ENCODE data around the gene NOS3.

Gene NOS3

GRCh38 chr7:150994141-150994837 lies 3.5 kb downstream of the NOS3 start:
- Histone ChIP-seq H3K4me2 (ENCODE audit: low read length) (no peak overlapping the region), H2BK120ac (ENCODE audit: low read depth, low read length) (no peak overlapping the region), H3K27me3 (ENCODE audit: insufficient read depth, low read length, poor library complexity) (no peaks in the 10 kb centered on the region), H4K5ac (ENCODE audit: low read length) (no peak overlapping the region), H3K27ac (ENCODE audit: low read depth, low read length) (no peak overlapping the region), H3K56ac (ENCODE audit: low read length) (no peak overlapping the region), H3K4me3 (ENCODE audit: low read length) (no peak overlapping the region), H3K4me1 (ENCODE audit: control insufficient read depth, low read depth, low read length) (no peaks in the 10 kb centered on the region), H2AK5ac (ENCODE audit: low read length) (no peak overlapping the region), H3K9ac (ENCODE audit: low read length) (peak overlapping the region; percentile 29), H3K36me3 (ENCODE audit: control insufficient read depth, insufficient read depth, low read length) (no peaks in the 10 kb centered on the region), H2BK5ac (ENCODE audit: low read length) (no peak overlapping the region), H3K23ac (ENCODE audit: low read length) (no peak overlapping the region), H4K8ac (ENCODE audit: low read depth, low read length) (no peak overlapping the region), H3K4ac (ENCODE audit: low read depth, low read length) (no peak overlapping the region), H2BK15ac (replicated peaks; ENCODE audit: low read depth) (no peak overlapping the region), H3K79me1 (ENCODE audit: low read length) (no peaks in the 10 kb centered on the region), H3K79me2 (ENCODE audit: control insufficient read depth, insufficient read depth, low read length) (no peaks in the 10 kb centered on the region), H3K18ac (ENCODE audit: low read length) (no peak overlapping the region)
- DNase-seq = peak; percentile 61
- WGBS (ENCODE audit: extremely low coverage, insufficient coverage, low lambda C conversion rate) = no CpG with 5 or more reads among the region's 15 CpGs

DNA sequence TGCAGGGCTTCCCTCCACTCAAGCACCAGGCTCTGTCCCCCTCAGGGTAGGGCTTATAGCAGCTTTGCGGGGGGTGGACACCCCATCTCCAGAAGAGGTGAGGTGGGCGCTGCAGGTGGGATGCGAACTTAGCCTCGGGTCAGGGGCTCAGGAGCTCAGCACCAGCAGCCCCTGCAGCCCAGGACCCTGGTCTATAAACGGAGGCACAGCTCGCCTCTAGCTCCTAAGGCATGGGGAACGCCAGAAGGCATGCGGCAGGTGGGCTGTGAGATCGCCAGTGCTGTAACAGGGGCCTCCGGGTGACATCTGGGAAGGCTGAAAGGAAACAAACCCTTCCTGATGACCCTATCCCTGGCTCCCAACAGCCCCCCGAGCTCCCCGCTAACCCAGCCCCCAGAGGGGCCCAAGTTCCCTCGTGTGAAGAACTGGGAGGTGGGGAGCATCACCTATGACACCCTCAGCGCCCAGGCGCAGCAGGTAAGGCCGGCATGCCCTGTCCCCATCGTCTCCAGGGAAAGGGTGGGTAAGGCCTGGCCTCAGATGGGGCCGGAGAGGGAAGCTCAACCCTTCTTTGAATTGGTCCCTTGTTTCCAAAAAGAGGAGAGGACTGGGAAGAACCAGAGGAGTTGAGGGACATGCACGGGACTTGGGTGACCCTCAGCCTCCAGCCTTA lies 4.2 kb downstream of the NOS3 start:
- Histone ChIP-seq H3K4me3 (ENCODE audit: low read length) (no peak overlapping the region), H2BK5ac (ENCODE audit: low read length) (no peak overlapping the region)

GRCh38 chr7:150996376-150997074 lies 5.7 kb downstream of the NOS3 start:
- H2AK5ac ChIP-seq (ENCODE audit: low read length) = no peak overlapping the region
- H3K4me1 ChIP-seq (ENCODE audit: control insufficient read depth, low read depth, low read length) = no peaks in the 10 kb centered on the region
- no peak overlapping the region for H3K18ac ChIP-seq (ENCODE audit: low read length)
- H4K8ac ChIP-seq (ENCODE audit: low read depth, low read length) = no peak overlapping the region
- no peaks in the 10 kb centered on the region for H3K36me3 ChIP-seq (ENCODE audit: control insufficient read depth, insufficient read depth, low read length)
- no CpG with 5 or more reads among the region's 31 CpGs for WGBS (ENCODE audit: extremely low coverage, insufficient coverage, low lambda C conversion rate)
- no peak overlapping the region for H2BK120ac ChIP-seq (ENCODE audit: low read depth, low read length)
- no peak overlapping the region for H3K4me2 ChIP-seq (ENCODE audit: low read length)
- no peaks in the 10 kb centered on the region for H3K79me2 ChIP-seq (ENCODE audit: control insufficient read depth, insufficient read depth, low read length)
- no peaks in the 10 kb centered on the region for H3K79me1 ChIP-seq (ENCODE audit: low read length)
- H3K4me3 ChIP-seq (ENCODE audit: low read length) = no peak overlapping the region
- peak; percentile 51 for DNase-seq
- H3K27me3 ChIP-seq (ENCODE audit: insufficient read depth, low read length, poor library complexity) = no peaks in the 10 kb centered on the region
- no peak overlapping the region for H3K27ac ChIP-seq (ENCODE audit: low read depth, low read length)
- H3K4ac ChIP-seq (ENCODE audit: low read depth, low read length) = no peak overlapping the region
- peak overlapping the region; percentile 71 for H3K56ac ChIP-seq (ENCODE audit: low read length)
- no peak overlapping the region for H3K23ac ChIP-seq (ENCODE audit: low read length)
- H2BK5ac ChIP-seq (ENCODE audit: low read length) = no peak overlapping the region
- no peak overlapping the region for H2BK15ac ChIP-seq (replicated peaks; ENCODE audit: low read depth)
- H4K5ac ChIP-seq (ENCODE audit: low read length) = no peak overlapping the region
- no peak overlapping the region for H3K9ac ChIP-seq (ENCODE audit: low read length)

More for the DNA sequence above, 4.2 kb downstream of the NOS3 start:
- Histone ChIP-seq H3K27me3 (ENCODE audit: insufficient read depth, low read length, poor library complexity) (no peaks in the 10 kb centered on the region), H3K9ac (ENCODE audit: low read length) (no peak overlapping the region), H3K4ac (ENCODE audit: low read depth, low read length) (no peak overlapping the region), H4K8ac (ENCODE audit: low read depth, low read length) (no peak overlapping the region), H3K4me1 (ENCODE audit: control insufficient read depth, low read depth, low read length) (no peaks in the 10 kb centered on the region), H3K4me2 (ENCODE audit: low read length) (no peak overlapping the region), H3K79me2 (ENCODE audit: control insufficient read depth, insufficient read depth, low read length) (no peaks in the 10 kb centered on the region), H3K18ac (ENCODE audit: low read length) (no peak overlapping the region), H3K23ac (ENCODE audit: low read length) (peak overlapping the region; percentile 66), H3K79me1 (ENCODE audit: low read length) (no peaks in the 10 kb centered on the region), H3K36me3 (ENCODE audit: control insufficient read depth, insufficient read depth, low read length) (no peaks in the 10 kb centered on the region), H2BK15ac (replicated peaks; ENCODE audit: low read depth) (no peak overlapping the region), H2AK5ac (ENCODE audit: low read length) (no peak overlapping the region), H4K5ac (ENCODE audit: low read length) (no peak overlapping the region), H3K27ac (ENCODE audit: low read depth, low read length) (peak overlapping the region; percentile 27), H2BK120ac (ENCODE audit: low read depth, low read length) (no peak overlapping the region), H3K56ac (ENCODE audit: low read length) (peak overlapping the region; percentile 34)
- no CpG with 5 or more reads among the region's 19 CpGs for WGBS (ENCODE audit: extremely low coverage, insufficient coverage, low lambda C conversion rate)
- no peak for DNase-seq

DNA sequence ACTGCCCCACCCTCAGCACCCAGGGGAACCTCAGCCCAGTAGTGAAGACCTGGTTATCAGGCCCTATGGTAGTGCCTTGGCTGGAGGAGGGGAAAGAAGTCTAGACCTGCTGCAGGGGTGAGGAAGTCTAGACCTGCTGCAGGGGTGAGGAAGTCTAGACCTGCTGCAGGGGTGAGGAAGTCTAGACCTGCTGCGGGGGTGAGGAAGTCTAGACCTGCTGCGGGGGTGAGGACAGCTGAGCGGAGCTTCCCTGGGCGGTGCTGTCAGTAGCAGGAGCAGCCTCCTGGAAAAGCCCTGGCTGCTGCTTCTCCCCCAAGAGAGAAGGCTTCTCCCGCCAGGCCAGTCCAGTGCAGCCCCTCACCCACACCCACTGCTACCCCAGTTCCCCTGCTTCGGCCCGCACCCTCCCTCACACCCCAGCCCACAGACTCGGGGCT lies 6.3 kb downstream of the NOS3 start:
- WGBS (ENCODE audit: extremely low coverage, insufficient coverage, low lambda C conversion rate) = no CpG with 5 or more reads among the region's 8 CpGs
- no peak overlapping the region for H2AK5ac ChIP-seq (ENCODE audit: low read length)
- no peak overlapping the region for H3K9ac ChIP-seq (ENCODE audit: low read length)
- no peaks in the 10 kb centered on the region for H3K36me3 ChIP-seq (ENCODE audit: control insufficient read depth, insufficient read depth, low read length)
- H3K27me3 ChIP-seq (ENCODE audit: insufficient read depth, low read length, poor library complexity) = no peaks in the 10 kb centered on the region
- H3K18ac ChIP-seq (ENCODE audit: low read length) = no peak overlapping the region
- H2BK15ac ChIP-seq (replicated peaks; ENCODE audit: low read depth) = no peak overlapping the region
- no peaks in the 10 kb centered on the region for H3K79me1 ChIP-seq (ENCODE audit: low read length)
- H3K4ac ChIP-seq (ENCODE audit: low read depth, low read length) = no peak overlapping the region
- H3K27ac ChIP-seq (ENCODE audit: low read depth, low read length) = no peak overlapping the region
- no peak overlapping the region for H2BK120ac ChIP-seq (ENCODE audit: low read depth, low read length)
- H4K8ac ChIP-seq (ENCODE audit: low read depth, low read length) = no peak overlapping the region
- H3K56ac ChIP-seq (ENCODE audit: low read length) = peak overlapping the region; percentile 15
- no peak overlapping the region for H3K4me3 ChIP-seq (ENCODE audit: low read length)
- no peak overlapping the region for H2BK5ac ChIP-seq (ENCODE audit: low read length)
- no peak overlapping the region for H4K5ac ChIP-seq (ENCODE audit: low read length)
- no peak overlapping the region for H3K23ac ChIP-seq (ENCODE audit: low read length)
- DNase-seq = no peak
- no peaks in the 10 kb centered on the region for H3K79me2 ChIP-seq (ENCODE audit: control insufficient read depth, insufficient read depth, low read length)
- H3K4me1 ChIP-seq (ENCODE audit: control insufficient read depth, low read depth, low read length) = no peaks in the 10 kb centered on the region
- H3K4me2 ChIP-seq (ENCODE audit: low read length) = no peak overlapping the region

GRCh38 chr7:150997817-150998216 lies 7.0 kb downstream of the NOS3 start:
- no peaks in the 10 kb centered on the region for H3K79me1 ChIP-seq (ENCODE audit: low read length)
- H3K36me3 ChIP-seq (ENCODE audit: control insufficient read depth, insufficient read depth, low read length) = no peaks in the 10 kb centered on the region
- no peak overlapping the region for H3K27ac ChIP-seq (ENCODE audit: low read depth, low read length)
- no peak overlapping the region for H2BK120ac ChIP-seq (ENCODE audit: low read depth, low read length)
- H3K79me2 ChIP-seq (ENCODE audit: control insufficient read depth, insufficient read depth, low read length) = no peaks in the 10 kb centered on the region
- no peak overlapping the region for H4K8ac ChIP-seq (ENCODE audit: low read depth, low read length)
- H3K56ac ChIP-seq (ENCODE audit: low read length) = no peak overlapping the region
- no peak for DNase-seq
- H3K9ac ChIP-seq (ENCODE audit: low read length) = no peak overlapping the region
- H2AK5ac ChIP-seq (ENCODE audit: low read length) = no peak overlapping the region
- WGBS (ENCODE audit: extremely low coverage, insufficient coverage, low lambda C conversion rate) = no CpG with 5 or more reads among the region's 5 CpGs
- H3K4me1 ChIP-seq (ENCODE audit: control insufficient read depth, low read depth, low read length) = no peaks in the 10 kb centered on the region
- H2BK15ac ChIP-seq (replicated peaks; ENCODE audit: low read depth) = no peak overlapping the region
- no peak overlapping the region for H3K23ac ChIP-seq (ENCODE audit: low read length)
- H3K4me2 ChIP-seq (ENCODE audit: low read length) = no peak overlapping the region
- no peak overlapping the region for H3K18ac ChIP-seq (ENCODE audit: low read length)
- H3K4me3 ChIP-seq (ENCODE audit: low read length) = no peak overlapping the region
- H3K27me3 ChIP-seq (ENCODE audit: insufficient read depth, low read length, poor library complexity) = no peaks in the 10 kb centered on the region
- H3K4ac ChIP-seq (ENCODE audit: low read depth, low read length) = no peak overlapping the region
- no peak overlapping the region for H2BK5ac ChIP-seq (ENCODE audit: low read length)
- no peak overlapping the region for H4K5ac ChIP-seq (ENCODE audit: low read length)
